GM11168 (cell line): Measurements from ENCODE around the gene STK33.

ENCODE experiments used
- in situ Hi-C: fragments of 300-500 bp; cut with MboI; formaldehyde crosslinking; loops from one replicate; pipeline ENCODE4 v1.12.0; 2022; ENCODE audit warnings: low sequenced_read_pairs; ENCODE audit not compliant: unreplicated experiment

Gene STK33

DNA sequence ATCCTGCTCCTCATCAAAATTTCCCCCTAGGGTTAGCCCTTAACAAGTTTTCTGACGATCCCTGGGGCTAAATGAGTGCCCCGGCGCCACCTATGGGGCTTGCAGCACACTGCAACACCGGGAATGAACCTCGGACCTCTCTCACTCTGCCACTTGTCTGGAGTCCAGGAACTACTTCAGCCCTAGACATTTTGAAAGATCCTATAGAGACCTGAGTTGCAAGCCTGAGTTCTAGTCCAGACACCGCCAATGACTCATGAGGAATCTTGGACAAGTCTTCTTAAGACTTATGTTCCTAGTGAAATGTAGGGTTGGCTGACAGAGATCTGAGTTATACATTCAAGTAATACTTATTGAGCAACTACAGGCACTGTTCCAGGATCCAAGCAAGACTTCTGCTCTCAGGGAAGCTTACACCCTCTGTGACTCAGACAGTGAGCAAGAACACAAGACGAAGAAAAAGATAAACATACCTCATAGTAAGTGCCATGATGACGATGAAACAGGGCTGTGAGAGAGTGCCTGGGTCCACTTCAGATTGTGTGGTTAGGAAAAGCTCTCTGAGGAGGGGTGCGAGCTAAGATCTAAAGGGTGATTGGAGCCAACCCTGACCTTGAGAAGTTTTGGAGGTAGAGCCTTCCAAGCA, 10.2 kb upstream of the STK33 start:
- in situ Hi-C loops: no loop called here

DNA sequence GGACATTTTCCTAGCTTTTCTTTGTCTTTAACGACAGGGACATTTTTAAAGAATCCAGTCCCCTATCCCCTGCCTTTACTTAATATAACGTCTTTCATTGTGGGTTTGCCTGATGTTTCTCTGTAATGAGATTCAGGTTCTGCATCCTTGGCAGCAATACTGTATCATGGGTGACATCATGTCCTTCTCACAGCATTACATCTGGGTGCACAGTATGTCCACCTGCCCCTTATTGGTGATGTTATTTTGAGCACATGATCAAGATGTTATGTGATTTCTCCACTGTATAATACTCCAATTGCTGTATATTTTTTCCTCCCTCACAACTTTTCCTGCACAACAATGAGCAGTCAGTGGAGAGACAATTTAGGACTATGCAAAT, 9.7 kb upstream of the STK33 start:
- in situ Hi-C loops: no loop called here

DNA sequence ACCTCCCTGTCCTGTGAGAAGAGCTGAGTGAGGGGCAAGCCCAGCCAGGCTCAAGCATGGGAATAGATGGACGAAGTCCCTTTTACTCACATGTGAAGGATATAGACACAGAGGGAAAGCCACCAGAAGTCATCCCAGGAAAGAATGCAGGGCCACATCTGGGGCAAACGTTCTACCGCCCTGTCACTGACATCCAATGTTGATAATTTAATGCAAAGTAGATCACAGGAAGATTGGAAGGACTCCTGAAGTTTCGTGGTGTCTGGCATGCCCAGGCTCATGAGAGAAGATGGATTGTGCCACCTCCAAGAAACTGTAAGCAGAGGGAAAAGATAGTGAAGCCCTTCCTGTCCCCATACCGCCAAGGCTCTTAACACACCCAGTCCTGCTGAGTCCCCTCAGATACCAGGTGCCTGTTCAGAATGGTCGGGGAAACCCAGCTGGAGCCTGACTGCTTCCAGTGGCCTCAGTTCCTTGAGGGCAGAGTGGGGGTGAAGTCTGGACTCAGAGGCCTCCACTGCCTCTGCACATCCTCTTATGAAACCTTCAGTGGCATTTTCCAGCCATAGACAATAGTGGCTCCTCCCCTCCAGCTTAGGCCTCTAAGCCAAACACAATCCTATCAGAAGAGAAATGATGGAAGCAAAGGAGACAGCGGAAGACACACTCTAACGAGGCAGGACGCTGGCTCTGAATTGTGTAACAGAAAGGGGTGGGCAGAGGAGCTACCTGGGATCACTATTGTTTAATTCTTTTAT, 7.5 kb upstream of the STK33 start:
- in situ Hi-C loops: no loop called here

DNA sequence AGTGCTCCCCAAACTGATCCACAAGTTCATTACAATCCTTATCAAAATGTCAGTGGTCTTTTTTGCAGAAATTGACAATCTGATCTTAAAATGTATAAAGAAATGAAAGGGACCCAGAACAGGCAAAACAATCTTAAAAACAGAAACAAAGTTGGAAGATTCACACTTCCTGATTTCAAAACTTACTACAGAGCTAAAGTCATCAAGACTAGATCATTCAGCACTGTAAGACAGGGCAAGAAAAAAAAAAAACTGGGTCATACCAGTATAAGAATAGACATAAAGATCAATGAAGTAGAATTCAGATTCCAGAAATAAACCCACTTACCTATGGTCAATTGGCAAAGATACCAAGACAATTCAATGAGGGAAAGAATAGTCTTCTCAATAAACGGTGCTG, 4.5 kb upstream of the STK33 start:
- in situ Hi-C loops: no loop called here

DNA sequence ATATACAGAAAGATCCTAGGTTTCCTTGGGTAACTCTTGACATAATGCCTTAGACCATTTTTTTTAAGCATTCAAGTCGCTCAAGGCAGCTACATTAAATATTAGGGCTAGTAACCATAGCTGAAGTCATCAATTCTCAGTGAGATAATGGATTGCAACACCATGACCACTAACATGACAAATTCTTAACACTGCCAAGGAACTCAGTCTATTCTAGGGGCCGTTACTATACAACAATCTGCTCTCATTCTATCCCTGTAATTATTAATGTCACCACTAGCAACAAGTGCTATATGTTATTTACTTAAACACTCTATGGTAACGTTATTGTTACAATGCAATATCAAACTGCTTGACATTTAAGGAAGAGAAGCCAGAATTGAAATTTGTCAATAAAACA, 3.2 kb upstream of the STK33 start:
- in situ Hi-C loops: no loop called here

DNA sequence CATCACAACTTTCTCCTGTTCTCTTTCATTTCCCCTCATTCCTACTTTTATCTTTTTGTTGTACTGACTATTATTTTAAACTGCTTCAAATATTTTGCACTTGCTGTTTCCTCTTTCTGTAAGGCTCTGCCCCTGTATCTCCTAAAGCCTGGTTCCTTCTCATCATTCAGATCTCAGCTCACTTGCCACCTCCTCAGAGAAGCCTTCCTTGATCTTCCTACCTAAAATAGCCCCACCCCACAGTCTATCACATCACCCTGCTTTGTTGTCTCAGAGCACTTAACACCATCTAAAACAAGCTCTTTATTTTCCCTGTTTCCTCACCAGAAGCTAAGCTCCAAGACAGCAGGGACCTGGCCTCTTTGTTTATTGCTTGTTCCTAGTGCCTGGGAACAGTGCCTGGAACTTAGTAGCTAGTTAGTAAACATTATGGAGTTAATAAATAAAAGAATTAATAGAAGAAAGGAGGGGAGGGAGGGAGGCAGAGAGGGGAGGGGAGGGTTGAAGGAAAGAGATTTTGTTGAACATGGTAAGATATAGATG, 2.5 kb upstream of the STK33 start:
- in situ Hi-C loops: no loop called here

DNA sequence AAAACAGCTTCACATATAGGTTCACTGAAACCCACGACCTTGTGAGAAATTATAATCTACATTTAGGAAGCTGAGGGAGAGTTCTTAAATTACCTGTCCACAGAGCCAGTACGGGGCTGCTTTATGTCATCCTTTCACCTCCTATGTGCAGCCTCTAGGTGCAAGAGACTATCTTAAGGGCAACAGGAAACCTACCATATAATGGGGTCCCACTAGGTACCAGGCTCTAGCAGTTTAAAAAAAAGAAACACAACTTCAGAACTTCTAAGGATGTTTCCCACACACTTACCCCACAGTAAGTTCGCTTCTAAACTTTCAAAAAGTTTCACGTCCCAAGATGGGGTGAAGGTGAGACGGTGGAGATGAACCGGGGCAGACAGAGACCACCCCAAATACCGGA, 573 bp downstream of the STK33 start:
- in situ Hi-C loops: no loop called here

DNA sequence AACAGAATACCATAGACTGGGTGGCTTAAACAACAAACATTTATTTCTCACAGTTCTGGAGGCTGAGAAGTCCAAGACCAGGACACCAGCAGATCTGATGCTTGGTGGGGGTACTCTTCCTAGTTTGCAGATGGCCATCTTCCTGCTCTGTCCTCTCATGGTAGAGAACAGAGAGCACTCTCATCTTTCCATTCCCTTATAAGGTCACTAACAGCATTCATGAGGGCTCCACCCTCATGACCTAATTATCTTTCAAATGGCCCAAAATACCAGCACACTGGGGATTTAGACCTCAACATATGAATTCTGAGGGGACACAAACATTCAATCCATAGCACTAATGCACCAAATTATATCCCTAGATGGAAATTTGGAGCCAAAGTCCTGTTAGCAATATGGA, 6.1 kb downstream of the STK33 start:
- in situ Hi-C loops: no loop called here

DNA sequence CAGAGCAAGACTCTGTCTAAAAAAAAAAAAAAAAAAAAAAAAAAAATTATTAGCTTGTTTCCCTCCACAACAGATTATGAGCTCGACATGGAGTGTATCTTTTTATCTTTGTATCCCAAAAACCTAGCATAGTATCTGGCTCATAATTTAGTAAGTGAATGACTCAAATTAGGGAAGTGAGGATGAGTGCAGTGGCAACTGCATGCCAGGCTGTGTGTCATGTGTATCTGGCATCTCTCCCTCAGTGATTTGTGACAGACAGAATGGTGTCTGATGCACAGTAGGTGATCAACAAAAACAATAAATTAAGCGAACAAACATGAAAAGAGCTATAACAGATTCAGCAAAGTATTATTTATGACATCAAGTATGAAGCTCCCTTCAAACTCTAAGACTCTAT, 7.2 kb downstream of the STK33 start:
- in situ Hi-C loops: no loop called here

DNA sequence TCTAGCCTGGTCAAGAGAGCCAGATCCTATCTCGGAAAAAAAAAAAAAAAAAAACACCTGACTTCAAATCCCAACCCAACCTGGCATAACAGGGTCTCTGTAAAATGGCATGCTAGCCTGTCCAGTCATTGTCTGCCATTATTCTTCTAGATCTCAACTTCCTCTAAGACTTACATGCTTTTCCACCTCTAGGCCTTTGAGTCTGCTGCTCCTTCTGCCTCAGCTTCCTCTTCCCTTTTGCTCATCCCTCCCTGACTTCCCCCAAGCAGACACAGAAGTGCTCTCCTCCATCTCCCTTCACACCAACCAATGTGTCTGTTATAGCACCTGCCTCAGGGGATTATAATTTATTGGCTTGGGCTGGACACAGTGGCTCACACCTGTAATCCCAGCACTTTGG, 7.8 kb downstream of the STK33 start:
- in situ Hi-C loops: no loop called here

DNA sequence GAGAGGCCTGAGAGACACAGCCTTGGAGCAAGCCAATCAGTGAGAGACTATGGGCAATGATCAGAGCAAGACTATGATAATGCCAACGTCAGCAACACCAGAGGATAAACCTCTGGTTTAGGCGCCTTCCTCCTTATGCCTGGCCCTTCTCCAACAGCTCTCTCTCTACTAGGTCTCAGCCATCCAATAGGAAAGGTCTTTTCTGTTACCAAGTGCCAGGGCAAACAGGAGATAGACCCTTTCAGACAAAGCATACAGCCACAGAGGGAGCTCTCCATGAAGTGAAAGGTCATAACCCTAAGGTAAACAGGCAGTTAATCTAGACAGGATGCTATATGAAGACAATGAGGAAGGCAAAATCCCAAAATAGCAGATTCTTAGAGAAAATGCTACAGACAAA, 9.5 kb downstream of the STK33 start:
- in situ Hi-C loops: no loop called here

DNA sequence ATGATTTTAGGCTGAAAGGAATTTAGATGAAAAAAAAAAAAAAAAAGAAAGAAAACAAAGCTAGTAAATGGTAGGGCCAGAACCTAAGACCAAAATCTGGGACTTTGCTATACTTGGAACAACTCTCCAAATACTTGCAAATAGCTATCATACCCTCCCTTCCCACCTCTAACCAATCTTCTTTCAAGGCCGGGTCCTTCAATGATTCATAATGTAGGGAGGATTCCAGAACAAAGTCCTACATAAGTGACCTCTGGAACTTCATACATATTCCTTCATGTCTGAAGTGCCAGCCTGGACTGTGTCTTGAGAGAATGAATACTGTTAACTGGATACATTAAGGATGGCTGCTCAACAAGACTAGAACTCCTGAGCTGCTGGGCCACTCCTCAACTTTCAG, 9.9 kb downstream of the STK33 start:
- in situ Hi-C loops: no loop called here

DNA sequence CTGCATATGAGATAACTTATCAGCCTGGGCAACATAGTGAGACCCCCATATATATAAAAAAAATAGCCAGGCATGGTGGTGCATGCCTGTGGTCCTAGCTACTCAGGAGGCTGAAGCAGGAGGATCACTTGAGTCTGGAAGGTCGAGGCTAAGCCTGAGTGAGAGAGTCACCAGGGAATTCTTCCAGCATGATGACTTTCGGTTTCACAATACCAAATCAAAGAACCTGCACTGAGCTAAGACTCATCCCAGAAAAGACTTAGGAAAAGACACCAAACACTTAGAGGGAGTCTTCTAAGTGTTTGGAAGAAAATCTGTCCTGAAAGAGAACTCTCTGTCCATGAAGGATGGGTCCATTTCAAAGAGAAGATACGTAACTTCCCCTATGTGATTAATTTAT, 12.7 kb downstream of the STK33 start:
- in situ Hi-C loops: no loop called here

DNA sequence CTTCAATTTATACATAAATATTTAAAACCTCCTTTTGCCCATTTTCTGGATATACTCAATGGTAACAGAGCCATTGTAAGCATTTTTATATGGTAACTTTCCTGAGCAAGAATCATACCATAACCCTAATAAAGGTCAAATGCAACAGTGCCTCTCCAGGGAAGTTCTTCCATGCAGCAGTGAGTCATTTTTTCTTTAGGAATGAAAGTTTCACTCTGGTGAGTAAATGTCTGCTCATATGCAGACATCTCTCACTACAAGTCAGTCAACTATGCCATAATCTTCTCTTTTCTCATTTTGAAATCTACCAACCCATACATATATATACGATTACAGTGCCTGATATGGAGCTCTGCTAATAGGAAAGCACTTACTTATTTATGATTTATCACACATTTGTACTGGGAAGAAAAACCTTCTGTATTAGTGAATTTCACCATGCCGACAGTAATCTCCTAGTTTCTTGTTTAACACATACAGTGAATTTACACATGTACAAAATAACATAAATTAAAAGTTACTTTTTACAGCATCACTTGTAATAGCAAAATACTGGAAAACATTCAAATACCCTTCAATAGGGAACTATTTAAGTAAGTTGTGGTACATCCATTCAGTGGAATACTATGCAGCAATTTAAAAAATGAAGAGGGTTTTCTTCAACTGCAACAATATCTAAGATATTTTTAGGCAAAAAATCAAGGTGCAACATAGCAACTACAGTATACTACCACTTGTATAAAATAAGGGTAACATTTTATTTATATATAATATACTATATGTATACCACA, 16.0 kb downstream of the STK33 start:
- in situ Hi-C loops: no loop called here

DNA sequence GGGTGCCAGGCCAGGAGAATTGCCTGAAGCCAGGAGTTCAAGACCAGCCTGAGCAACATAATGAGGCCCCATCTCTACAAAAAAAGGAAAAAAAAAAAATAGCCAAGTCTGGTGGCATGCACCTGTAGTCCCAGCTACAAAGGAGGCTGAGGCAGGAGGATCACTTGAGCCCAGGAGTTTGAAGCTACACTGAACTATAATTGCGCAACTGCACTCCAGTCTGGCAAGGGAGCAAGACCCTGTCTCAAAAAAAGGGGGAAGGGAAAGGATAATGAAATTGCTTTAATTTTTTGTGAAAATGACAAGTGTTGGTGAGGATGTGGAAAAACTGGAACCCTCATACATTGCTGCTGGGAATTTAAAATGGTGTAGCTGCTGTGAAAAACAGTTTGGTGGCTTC, 19.2 kb downstream of the STK33 start:
- in situ Hi-C loops: no loop called here

DNA sequence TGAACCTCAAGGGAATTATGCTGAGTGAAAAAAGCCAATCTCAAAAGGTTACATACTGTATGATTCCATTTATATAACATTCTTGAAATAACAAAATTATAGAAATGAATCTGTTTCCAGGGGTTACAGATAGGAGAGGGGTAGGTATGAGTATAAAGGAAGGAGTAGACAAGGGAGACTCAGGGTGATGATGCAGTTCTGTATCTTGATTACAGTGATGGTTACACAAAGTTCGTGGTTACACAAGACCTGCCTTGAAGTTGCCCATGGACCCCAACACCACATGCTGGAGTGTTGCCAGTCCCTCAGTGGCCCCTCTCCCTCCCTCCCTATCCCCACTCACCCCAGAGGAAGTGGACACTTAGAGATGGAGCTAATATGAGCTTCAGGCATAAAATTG, 20.3 kb downstream of the STK33 start:
- in situ Hi-C loops: no loop called here

DNA sequence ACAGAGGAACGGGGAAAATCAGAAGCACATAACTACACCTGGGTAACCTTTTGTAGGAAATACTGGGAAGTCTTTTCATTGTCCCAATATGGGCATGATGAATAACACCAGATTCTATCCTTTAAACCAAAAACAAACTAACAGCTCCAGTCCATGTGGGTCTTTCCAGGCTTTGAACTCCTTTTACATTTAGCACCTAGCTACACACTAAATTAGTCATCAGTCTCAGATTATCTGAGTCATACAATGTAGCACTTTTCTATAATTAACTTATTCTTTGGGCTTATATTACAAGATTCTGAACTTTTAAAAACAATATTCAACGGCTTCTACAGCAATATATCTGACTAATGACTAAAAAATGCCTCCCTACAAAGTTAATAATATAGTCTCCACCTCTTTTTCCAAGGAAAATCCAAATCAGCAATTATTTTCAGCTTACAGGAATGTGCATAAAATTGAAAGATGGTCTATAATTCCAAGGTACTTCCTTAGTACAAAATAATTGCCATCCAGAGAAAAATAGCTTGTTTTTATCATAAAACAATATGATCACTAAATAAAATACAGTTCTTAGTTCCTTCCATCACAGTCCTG, 26.3 kb downstream of the STK33 start:
- in situ Hi-C loops: loop anchor here (10.0 kb wide), 2 partner anchors 233 to 343 kb away; no protein-coding TSS in a partner anchor

DNA sequence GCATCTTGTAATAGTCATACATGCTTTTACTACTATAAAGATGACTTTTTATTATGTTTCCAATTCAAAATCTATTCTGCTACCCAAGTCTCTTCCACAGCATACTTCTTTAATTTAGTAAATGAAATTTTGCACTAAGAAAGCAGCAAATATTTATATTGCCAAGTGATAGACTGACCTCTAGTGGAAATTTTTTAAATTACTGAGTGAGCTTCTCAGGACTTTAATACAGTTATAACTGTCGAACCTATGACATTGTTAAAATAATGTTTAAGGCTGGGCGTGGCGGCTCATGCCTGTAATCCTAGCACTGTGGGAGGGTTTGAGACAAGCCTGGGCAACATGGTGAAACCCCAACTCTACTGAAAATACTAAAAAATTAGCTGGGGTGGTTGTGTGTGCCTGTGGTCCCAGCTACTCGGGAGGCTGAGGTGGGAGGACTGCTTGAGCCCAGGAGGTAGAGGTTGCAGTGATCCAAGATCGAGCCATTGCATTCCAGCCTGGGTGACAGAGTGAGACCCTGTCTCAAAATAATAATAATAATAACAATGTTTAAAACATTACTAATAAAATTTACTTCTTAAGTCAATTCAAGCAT, 27.3 kb downstream of the STK33 start:
- in situ Hi-C loops: loop anchor here (10.0 kb wide), 2 partner anchors 232 to 342 kb away; no protein-coding TSS in a partner anchor

DNA sequence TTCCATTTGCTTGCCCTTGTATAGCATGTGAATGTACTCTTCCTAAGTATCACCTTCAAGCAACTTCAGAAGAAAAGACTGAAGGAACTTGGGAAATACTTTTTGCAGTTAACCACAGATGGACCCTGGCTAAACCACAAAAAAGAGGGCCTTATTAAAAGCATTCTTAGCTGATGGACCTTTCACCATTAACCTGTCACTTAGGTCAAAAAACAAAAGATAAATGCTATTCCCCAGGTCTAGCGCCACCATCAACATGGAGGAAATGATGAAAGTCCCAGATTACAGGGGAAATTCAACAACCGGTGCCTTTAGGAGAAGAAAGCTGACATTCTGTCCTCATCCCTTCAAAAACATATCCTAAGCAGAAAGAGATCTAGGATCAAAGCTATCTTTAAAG, 29.5 kb downstream of the STK33 start:
- in situ Hi-C loops: loop anchor here (10.0 kb wide), 2 partner anchors 230 to 340 kb away; no protein-coding TSS in a partner anchor

DNA sequence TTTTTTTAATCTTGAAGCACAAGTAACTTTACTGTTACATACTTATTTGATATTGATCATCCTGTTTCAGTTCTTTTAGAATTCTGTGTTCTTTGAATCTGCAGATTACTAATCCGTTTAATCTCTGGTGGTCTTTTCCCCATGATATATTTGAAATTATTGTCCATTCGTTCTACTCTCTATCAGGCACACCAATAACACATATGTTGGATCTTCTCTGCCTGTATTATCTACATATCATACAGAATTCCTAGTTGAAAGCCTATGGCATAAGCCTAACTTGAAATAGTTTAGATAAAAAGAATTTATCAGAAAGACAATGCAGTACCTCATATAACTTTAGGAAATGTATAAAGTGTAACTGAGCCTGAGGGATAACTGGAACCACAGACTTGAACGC, 32.6 kb downstream of the STK33 start:
- in situ Hi-C loops: loop anchor here (10.0 kb wide), 2 partner anchors 227 to 337 kb away; no protein-coding TSS in a partner anchor
